ENCODE results near the gene SPACA6. TPM values are rescaled to one million over a fixed set of nuclear protein-coding genes. Genes with fewer than 3 reads are reported as not detected.
A peak's percentile ranks its signal among the peaks of the same experiment; 100 is the strongest.

The SPACA6 gene
- total and polyA plus RNA-seq, 11 donors, result 2.9 to 16.8 (median 10.2) TPM

DNA sequence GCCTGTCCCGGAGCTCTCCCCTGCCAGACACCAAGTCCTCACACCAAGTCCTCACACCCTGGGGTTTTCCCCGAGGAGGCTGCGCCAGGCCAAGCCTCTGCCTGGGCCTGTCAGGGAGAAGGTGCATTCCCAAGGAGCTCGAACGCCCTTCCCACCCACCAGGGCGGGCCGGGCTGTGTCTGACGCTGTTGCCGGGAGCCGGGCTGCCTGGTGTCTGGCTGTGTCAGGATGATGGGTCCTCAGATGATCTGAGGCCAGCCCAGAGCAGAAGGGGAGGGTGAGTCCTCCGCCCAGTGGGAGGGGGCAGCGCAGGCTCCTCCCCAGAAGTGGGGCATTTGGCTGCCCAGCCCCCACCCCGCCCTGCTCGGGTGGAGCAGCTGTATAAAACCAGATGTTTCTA, 32.9 kb downstream of the SPACA6 start:
- peak in 4 of 5 donors; percentile 32 to 74 (median 66) for DNase-seq

DNA sequence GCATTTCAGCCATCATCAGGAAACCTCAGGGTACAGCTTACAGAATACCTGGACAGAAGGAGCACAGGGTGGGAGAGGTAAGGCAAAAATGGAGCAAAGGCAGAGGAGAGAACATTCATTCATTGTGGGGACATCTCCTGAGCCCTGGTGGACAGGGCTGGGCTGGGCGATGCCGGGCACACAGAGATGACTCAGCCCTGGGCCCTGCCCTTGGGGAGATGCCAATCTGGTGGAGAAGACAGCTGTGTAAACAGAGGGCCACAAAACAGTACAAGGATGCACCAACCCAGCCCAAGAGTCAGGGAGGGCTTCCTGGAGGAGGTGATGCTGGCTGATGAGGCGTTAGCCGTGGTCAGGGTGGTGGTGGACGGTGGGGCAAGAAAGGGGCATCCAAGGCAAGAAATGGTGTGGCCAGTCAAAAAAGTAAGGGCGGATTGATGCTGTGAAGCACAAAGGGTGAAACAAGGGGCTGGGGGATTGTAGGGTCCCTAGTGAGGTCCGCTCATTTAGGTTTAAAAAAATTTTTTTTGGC, 34.3 kb downstream of the SPACA6 start:
- peaks cover 0 to 10% (median 0%) of the 10 kb centered on the region in 12 donors for H3K4me1 ChIP-seq
- DNase-seq, result no peak
- H3K27me3 ChIP-seq, result peaks cover 5 to 71% (median 36%) of the 10 kb centered on the region in 9 donors
- TF ChIP-seq, protein P1, sequence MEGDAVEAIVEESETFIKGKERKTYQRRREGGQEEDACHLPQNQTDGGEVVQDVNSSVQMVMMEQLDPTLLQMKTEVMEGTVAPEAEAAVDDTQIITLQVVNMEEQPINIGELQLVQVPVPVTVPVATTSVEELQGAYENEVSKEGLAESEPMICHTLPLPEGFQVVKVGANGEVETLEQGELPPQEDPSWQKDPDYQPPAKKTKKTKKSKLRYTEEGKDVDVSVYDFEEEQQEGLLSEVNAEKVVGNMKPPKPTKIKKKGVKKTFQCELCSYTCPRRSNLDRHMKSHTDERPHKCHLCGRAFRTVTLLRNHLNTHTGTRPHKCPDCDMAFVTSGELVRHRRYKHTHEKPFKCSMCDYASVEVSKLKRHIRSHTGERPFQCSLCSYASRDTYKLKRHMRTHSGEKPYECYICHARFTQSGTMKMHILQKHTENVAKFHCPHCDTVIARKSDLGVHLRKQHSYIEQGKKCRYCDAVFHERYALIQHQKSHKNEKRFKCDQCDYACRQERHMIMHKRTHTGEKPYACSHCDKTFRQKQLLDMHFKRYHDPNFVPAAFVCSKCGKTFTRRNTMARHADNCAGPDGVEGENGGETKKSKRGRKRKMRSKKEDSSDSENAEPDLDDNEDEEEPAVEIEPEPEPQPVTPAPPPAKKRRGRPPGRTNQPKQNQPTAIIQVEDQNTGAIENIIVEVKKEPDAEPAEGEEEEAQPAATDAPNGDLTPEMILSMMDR (IDR thresholded peaks at IDR 0.05), result no peak
- no peak for TF ChIP-seq POLR2A (IDR thresholded peaks at IDR 0.05)
- WGBS, 4 donors, result 77 to 82% (median 80%) methylated on average over 7 of the region's 7 CpGs
- H3K4me3 ChIP-seq, result no peak overlapping the region
- intact Hi-C loops (cut with DNase I), result no loop called here
- peaks cover 0 to 3% (median 0%) of the 10 kb centered on the region in 12 donors for H3K9me3 ChIP-seq
- no peaks in the 10 kb centered on the region for H3K36me3 ChIP-seq
- H3K27ac ChIP-seq, result no peak overlapping the region
- ATAC-seq, result no peak

More for the DNA sequence above, 32.9 kb downstream of the SPACA6 start:
- intact Hi-C loops (cut with DNase I), result no loop called here
- peak; percentile 33 to 89 (median 84) for ATAC-seq
- Histone ChIP-seq H3K4me1 (peaks cover 0 to 10% (median 0%) of the 10 kb centered on the region in 12 donors), H3K27ac (peak overlapping the region in 1 of 12 donors; percentile 38), H3K36me3 (no peaks in the 10 kb centered on the region), H3K4me3 (no peak overlapping the region), H3K9me3 (peaks cover 0 to 3% (median 0%) of the 10 kb centered on the region in 12 donors), H3K27me3 (peaks cover 5 to 84% (median 42%) of the 10 kb centered on the region in 9 donors)
- 22 to 40% (median 28%) methylated on average over 13 to 14 of the region's 14 CpGs for WGBS, 4 donors
- TF ChIP-seq POLR2A (IDR thresholded peaks at IDR 0.05), result peak in 1 of 2 donors; percentile 28
- TF ChIP-seq, protein P1 (IDR thresholded peaks at IDR 0.05), result no peak

DNA sequence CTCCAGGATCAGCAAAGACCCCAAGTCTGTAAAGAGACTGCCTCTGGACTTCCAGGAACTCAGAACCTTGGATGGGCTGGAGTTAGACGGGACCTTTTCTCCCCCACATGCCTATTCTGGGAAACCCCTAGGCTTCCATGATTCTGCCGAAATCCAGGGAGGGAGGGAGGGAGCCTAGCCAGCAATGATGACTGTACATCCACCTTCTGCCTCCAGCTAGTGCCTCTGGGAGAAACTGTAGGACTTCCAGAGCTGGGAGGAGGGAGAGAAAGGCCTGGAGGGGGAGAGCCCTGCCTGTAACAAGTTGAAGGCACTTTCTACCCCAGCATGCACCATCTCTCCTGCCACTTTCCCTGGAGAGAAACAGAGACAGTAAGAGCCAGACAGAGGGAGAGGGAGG, 36.7 kb downstream of the SPACA6 start:
- WGBS, 4 donors, result 40 to 65% (median 55%) methylated on average over 2 of the region's 2 CpGs
- H3K27me3 ChIP-seq, result peaks cover 5 to 60% (median 27%) of the 10 kb centered on the region in 9 donors

More for the DNA sequence above, 36.7 kb downstream of the SPACA6 start:
- no peak for TF ChIP-seq POLR2A (IDR thresholded peaks at IDR 0.05)
- TF ChIP-seq, protein P1 (IDR thresholded peaks at IDR 0.05), result no peak
- DNase-seq (no peak), ATAC-seq (no peak)
- Histone ChIP-seq H3K36me3 (no peaks in the 10 kb centered on the region), H3K4me3 (no peak overlapping the region), H3K4me1 (peaks cover 0 to 4% (median 0%) of the 10 kb centered on the region in 12 donors), H3K9me3 (peaks cover 0 to 3% (median 0%) of the 10 kb centered on the region in 12 donors), H3K27ac (no peak overlapping the region)
- intact Hi-C loops (cut with DNase I), result no loop called here

All from heart left ventricle (tissue), 16 donors.